Activated CD8-positive, alpha-beta T cell treated with anti-CD3 and anti-CD28 coated beads for 36 hours (primary cell): ENCODE measurements around the gene OR13C8. TPM values are rescaled to one million over a fixed set of nuclear protein-coding genes. Genes with fewer than 3 reads are reported as not detected.
"Not testable (repeated sequence)": the region's sequence is repeated elsewhere in the genome, so short reads cannot be mapped to it uniquely, and the experiment has no call there.

Experiments used
- ATAC-seq: fragments of 200-7000 bp; cut with Tn5 transposase; one replicate; pipeline ENCODE4 v1.10.0; 2021; ENCODE audit warnings: mild to moderate bottlenecking, moderate library complexity
- CTCF ChIA-PET: fragments of 350-600 bp; sonication (Branson Sonifier 250); formaldehyde crosslinking; loops from one replicate; lab custom pipeline; 2021; ENCODE audit warnings: antibody characterized with exemption; lab: Charles Lee
- POLR2A ChIA-PET: fragments of 350-600 bp; sonication (Branson Sonifier 250); formaldehyde crosslinking; loops from one replicate; lab custom pipeline; 2021; ENCODE audit warnings: antibody characterized with exemption; lab: Charles Lee
- DNase-seq: peaks from one replicate; pipeline ENCODE4 v3.0.0-alpha.2; 2020
- H3K27ac Mint-ChIP-seq: one replicate; pipeline ENCODE4 v1.8.0; 2021; ENCODE audit warnings: mild to moderate bottlenecking, mixed read lengths
- H3K27me3 Mint-ChIP-seq: one replicate; pipeline ENCODE4 v1.8.0; 2021; ENCODE audit warnings: mixed read lengths
- H3K36me3 Mint-ChIP-seq: one replicate; pipeline ENCODE4 v1.8.0; 2021; ENCODE audit warnings: low read depth, mixed read lengths
- H3K4me1 Mint-ChIP-seq: one replicate; pipeline ENCODE4 v1.8.0; 2021; ENCODE audit warnings: low read depth, mixed read lengths
- H3K4me3 Mint-ChIP-seq: one replicate; pipeline ENCODE4 v1.8.0; 2021; ENCODE audit warnings: mild to moderate bottlenecking, moderate library complexity, mixed read lengths
- H3K9me3 Mint-ChIP-seq: one replicate; pipeline ENCODE4 v1.8.0; 2021; ENCODE audit warnings: mixed read lengths
- CTCF ChIP-seq: fragments of 200-600 bp; IDR thresholded peaks from one replicate; pipeline ENCODE4 v1.8.0; 2022; ENCODE audit warnings: antibody characterized with exemption, mild to moderate bottlenecking
- intact Hi-C: fragments of 100-400 bp; cut with micrococcal nuclease; formaldehyde crosslinking; loops from one replicate; pipeline ENCODE4 v1.10.0; 2022
- total RNA-seq, 2 experiments: library from RNA; stranded (reverse); gene quantifications; one replicate each; pipeline ENCODE4 v1.2.3, GENCODE V29; 2021

OR13C8 gene
- total RNA-seq, 2 experiments from 2014 or later, result not detected

GRCh38 chr9:104604801-104605200 lies 35.8 kb downstream of the OR13C8 start:
- Mint-ChIP-seq H3K9me3 (no peaks in the 10 kb centered on the region), H3K36me3 (no peaks in the 10 kb centered on the region), H3K27ac (no peak overlapping the region), H3K4me3 (no peak overlapping the region), H3K27me3 (peaks cover 3% of the 10 kb centered on the region), H3K4me1 (no peaks in the 10 kb centered on the region)
- ChIA-PET CTCF (no interaction called here), POLR2A (no interaction called here)
- DNase-seq, result no peak
- no peak for ATAC-seq
- no peak for TF ChIP-seq CTCF
- intact Hi-C loops, result no loop called here

- ATAC-seq, POLR2A ChIA-PET, DNase-seq, H3K9me3 Mint-ChIP-seq, CTCF ChIA-PET, H3K4me3 Mint-ChIP-seq, H3K27ac Mint-ChIP-seq, H3K36me3 Mint-ChIP-seq, H3K27me3 Mint-ChIP-seq, H3K4me1 Mint-ChIP-seq, intact Hi-C loops: not testable (repeated sequence)
Measured at GRCh38 chr9:104605527-104605926, 36.6 kb downstream of the OR13C8 start, which contains the start of gene OR13C2. Gene OR13C2 (minus strand): TSS chr9:104605627. CDS start chr9:104605627, 0 bp downstream.

GRCh38 chr9:104606152-104606551 lies 37.2 kb downstream of the OR13C8 start:
- no peak overlapping the region for H3K4me3 Mint-ChIP-seq
- DNase-seq, result no peak
- no peak for ATAC-seq
- H3K27me3 Mint-ChIP-seq, result peaks cover 3% of the 10 kb centered on the region
- TF ChIP-seq CTCF, result no peak
- ChIA-PET CTCF (no interaction called here), POLR2A (no interaction called here)
- H3K4me1 Mint-ChIP-seq, result no peaks in the 10 kb centered on the region
- H3K27ac Mint-ChIP-seq, result no peak overlapping the region
- H3K9me3 Mint-ChIP-seq, result no peaks in the 10 kb centered on the region
- intact Hi-C loops, result no loop called here
- no peaks in the 10 kb centered on the region for H3K36me3 Mint-ChIP-seq

GRCh38 chr9:104608336-104608735 lies 39.4 kb downstream of the OR13C8 start:
- CTCF ChIA-PET, result no interaction called here
- no peak for ATAC-seq
- H3K27ac Mint-ChIP-seq, result no peak overlapping the region
- no peaks in the 10 kb centered on the region for H3K27me3 Mint-ChIP-seq
- no peak for TF ChIP-seq CTCF
- POLR2A ChIA-PET, result no interaction called here
- no peaks in the 10 kb centered on the region for H3K4me1 Mint-ChIP-seq
- no peak for DNase-seq
- no peaks in the 10 kb centered on the region for H3K9me3 Mint-ChIP-seq
- H3K36me3 Mint-ChIP-seq, result no peaks in the 10 kb centered on the region
- intact Hi-C loops, result no loop called here
- H3K4me3 Mint-ChIP-seq, result no peak overlapping the region

- ChIA-PET POLR2A (no interaction called here), CTCF (no interaction called here)
- no peak overlapping the region for H3K27ac Mint-ChIP-seq
- no peaks in the 10 kb centered on the region for H3K36me3 Mint-ChIP-seq
- H3K9me3 Mint-ChIP-seq, result peaks cover 3% of the 10 kb centered on the region
- no peak for TF ChIP-seq CTCF
- DNase-seq, result no peak
- no peaks in the 10 kb centered on the region for H3K27me3 Mint-ChIP-seq
- no peak for ATAC-seq
- intact Hi-C loops, result no loop called here
- no peak overlapping the region for H3K4me3 Mint-ChIP-seq
- no peaks in the 10 kb centered on the region for H3K4me1 Mint-ChIP-seq
Measured at GRCh38 chr9:104611213-104611612, 42.2 kb downstream of the OR13C8 start.

- peaks cover 3% of the 10 kb centered on the region for H3K9me3 Mint-ChIP-seq
- ChIA-PET POLR2A (no interaction called here), CTCF (no interaction called here)
- H3K4me1 Mint-ChIP-seq, result no peaks in the 10 kb centered on the region
- H3K27ac Mint-ChIP-seq, result no peak overlapping the region
- no peak for TF ChIP-seq CTCF
- no peaks in the 10 kb centered on the region for H3K27me3 Mint-ChIP-seq
- no peak for ATAC-seq
- H3K36me3 Mint-ChIP-seq, result no peaks in the 10 kb centered on the region
- intact Hi-C loops, result no loop called here
- no peak overlapping the region for H3K4me3 Mint-ChIP-seq
- no peak for DNase-seq
Measured at GRCh38 chr9:104617418-104617817, 48.5 kb downstream of the OR13C8 start.
